Keratinocyte (primary cell): Measurements from ENCODE around the gene EIF2S2. TPM values are rescaled to one million over a fixed set of nuclear protein-coding genes. Genes with fewer than 3 reads are reported as not detected.

ENCODE experiments used
- DNase-seq: peaks from one replicate; pipeline ENCODE4 v3.0.0-alpha.2; 2011; ENCODE audit warnings: low read depth, missing footprints, low spot score
- FAIRE-seq: peaks from 2 replicates; lab custom pipeline; 2011; peaks lifted over from hg19 to GRCh38; lab: Jason Lieb, UNC
- H2AFZ ChIP-seq: 2 replicates; pipeline ENCODE4 v1.6.0; 2012; ENCODE audit warnings: low read length, control low read depth, inconsistent platforms; ENCODE audit not compliant: control insufficient read depth
- H3K27ac ChIP-seq: 2 replicates; pipeline ENCODE4 v1.5.1; 2011; ENCODE audit warnings: low read length; ENCODE audit not compliant: control insufficient read depth, insufficient read depth
- H3K27me3 ChIP-seq: 3 replicates; pipeline ENCODE4 v1.6.0; 2011; ENCODE audit warnings: low read length; ENCODE audit not compliant: control insufficient read depth, insufficient read depth; ENCODE audit errors: extremely low read depth
- H3K36me3 ChIP-seq, 2 experiments: 2 replicates in 1 of 2; 3 replicates in 1 of 2; pipeline ENCODE4 v1.5.1; 2011; ENCODE audit warnings: low read length in 2 of 2, mild to moderate bottlenecking in 1 of 2; ENCODE audit not compliant: control insufficient read depth in 2 of 2, insufficient read depth in 2 of 2; ENCODE audit errors: extremely low read depth in 1 of 2
- H3K4me1 ChIP-seq: 3 replicates; pipeline ENCODE4 v1.5.1; 2011; ENCODE audit warnings: low read length; ENCODE audit not compliant: control insufficient read depth, insufficient read depth; ENCODE audit errors: extremely low read depth
- H3K4me2 ChIP-seq: 3 replicates; pipeline ENCODE4 v1.6.0; 2011; ENCODE audit warnings: low read depth, low read length; ENCODE audit not compliant: control insufficient read depth, insufficient read depth; ENCODE audit errors: extremely low read depth
- H3K4me3 ChIP-seq, 3 experiments: fragments of 200-600 bp in 1 of 3; sonication (generic) in 1 of 3; 2 replicates in 2 of 3; 3 replicates in 1 of 3; pipeline ENCODE4 v1.5.1; 2011 to 2016; ENCODE audit warnings: low read length in 3 of 3, mild to moderate bottlenecking in 3 of 3, control low read depth in 2 of 3, inconsistent platforms in 1 of 3, low read depth in 1 of 3, mixed read lengths in 1 of 3, mixed run types in 1 of 3, moderate library complexity in 1 of 3; ENCODE audit not compliant: control insufficient read depth in 2 of 3, insufficient read depth in 2 of 3; ENCODE audit errors: extremely low read depth in 1 of 3
- H3K79me2 ChIP-seq: 2 replicates; pipeline ENCODE4 v1.6.0; 2012; ENCODE audit warnings: low read length; ENCODE audit not compliant: control insufficient read depth, insufficient read depth
- H3K9ac ChIP-seq: 3 replicates; pipeline ENCODE4 v1.6.0; 2011; ENCODE audit warnings: low read length; ENCODE audit not compliant: control insufficient read depth, insufficient read depth; ENCODE audit errors: extremely low read depth
- H3K9me1 ChIP-seq: 3 replicates; pipeline ENCODE4 v1.6.0; 2011; ENCODE audit warnings: low read length; ENCODE audit not compliant: control insufficient read depth, insufficient read depth; ENCODE audit errors: extremely low read depth
- H3K9me3 ChIP-seq: 2 replicates; pipeline ENCODE4 v1.5.1; 2012; ENCODE audit warnings: low read depth, low read length; ENCODE audit not compliant: control insufficient read depth
- H4K20me1 ChIP-seq: 3 replicates; pipeline ENCODE4 v1.6.0; 2011; ENCODE audit warnings: low read length; ENCODE audit not compliant: control insufficient read depth, insufficient read depth; ENCODE audit errors: extremely low read depth
- CTCF ChIP-seq, 3 experiments: IDR thresholded peaks in 1 of 3; conservative IDR thresholded peaks in 1 of 3; optimal IDR thresholded peaks in 1 of 3; 2 replicates in 2 of 3; 3 replicates in 1 of 3; pipeline versions ENCODE3 to v1.5.1; 2011; ENCODE audit warnings: low read length in 3 of 3, mild to moderate bottlenecking in 3 of 3, moderate library complexity in 2 of 3, control low read depth in 1 of 3, inconsistent platforms in 1 of 3; ENCODE audit not compliant: insufficient read depth in 2 of 3; ENCODE audit errors: extremely low read depth in 1 of 3
- EZH2 ChIP-seq: IDR thresholded peaks from one replicate; pipeline ENCODE4 v1.6.1; 2012; ENCODE audit warnings: inconsistent platforms, mild to moderate bottlenecking, low read length, moderate library complexity
- dilution Hi-C: fragments of 300-500 bp; cut with MboI; formaldehyde crosslinking; loops from one replicate; pipeline ENCODE4 v1.7.0; 2020; ENCODE audit warnings: low sequenced_read_pairs; ENCODE audit not compliant: extremely low pct_ligation_motif_present
- polyA plus RNA-seq, 5 experiments: library from polyadenylated mRNA; depleted of rRNA in 3 of 5; stranded (reverse) in 3 of 5; stranded (forward) in 1 of 5; unstranded in 1 of 5; fragments of >200 nt; gene quantifications; 1 replicate in 1 of 5; 2 replicates in 3 of 5; 3 replicates in 1 of 5; pipeline versions ENCODE4 v1.2.1 to v1.2.3, GENCODE V29; 2011 to 2012; ENCODE audit warnings: missing spikeins in 2 of 5, low read depth in 1 of 5, low replicate concordance in 1 of 5

EIF2S2 gene
- polyA plus RNA-seq, 1 donor (not counting 4 experiments of a cell fraction or from before 2014, with no cell fraction given) = 131 TPM

DNA sequence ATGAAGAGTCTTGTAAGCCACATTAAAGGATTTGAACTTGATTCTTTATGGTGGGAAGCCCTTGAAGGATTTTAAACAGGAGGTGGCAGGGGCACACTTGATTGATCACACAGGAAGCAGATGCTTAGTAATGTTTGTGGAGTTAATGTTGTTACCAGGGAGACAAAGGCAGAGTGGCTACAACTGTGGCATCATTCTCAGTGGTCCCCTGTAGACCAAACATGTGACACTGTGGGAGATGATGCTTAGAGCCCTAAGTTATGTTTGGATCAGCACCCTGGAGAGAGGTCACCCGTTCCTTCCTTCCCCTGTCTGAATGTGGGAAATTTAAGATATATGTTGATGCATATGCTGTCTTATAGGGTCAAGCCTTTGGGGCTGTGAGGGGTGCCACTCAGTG, 53.2 kb downstream of the EIF2S2 start:
- dilution Hi-C loops = loop anchor here (25.0 kb wide), 1 partner anchor 122 kb away; no protein-coding TSS in a partner anchor
- Histone ChIP-seq H3K4me2 (no peak overlapping the region), H3K36me3 (peaks cover 1 to 6% of the 10 kb centered on the region in 2 experiments), H4K20me1 (peaks cover 10% of the 10 kb centered on the region), H3K4me3 (no peak overlapping the region), H3K9ac (no peak overlapping the region), H3K79me2 (peaks cover 69% of the 10 kb centered on the region), H3K4me1 (peaks cover 26% of the 10 kb centered on the region), H3K27me3 (no peaks in the 10 kb centered on the region), H3K9me3 (no peaks in the 10 kb centered on the region), H3K27ac (no peak overlapping the region), H2AFZ (no peak overlapping the region), H3K9me1 (no peaks in the 10 kb centered on the region)
- FAIRE-seq (no peak), DNase-seq (no peak)
- TF ChIP-seq CTCF (optimal IDR thresholded peaks at IDR 0.05 in 1 of 3, IDR thresholded peaks at IDR 0.05 in 1 of 3, conservative IDR thresholded peaks at IDR 0.05 in 1 of 3; ENCODE audit: extremely low read depth in 1 of 3, insufficient read depth in 2 of 3, low read length in 3 of 3) = no peak
- no peak for TF ChIP-seq EZH2

- TF ChIP-seq CTCF (optimal IDR thresholded peaks at IDR 0.05 in 1 of 3, IDR thresholded peaks at IDR 0.05 in 1 of 3, conservative IDR thresholded peaks at IDR 0.05 in 1 of 3; ENCODE audit: extremely low read depth in 1 of 3, insufficient read depth in 2 of 3, low read length in 3 of 3) (no peak), EZH2 (no peak)
- H2AFZ ChIP-seq = no peak overlapping the region
- H3K4me3 ChIP-seq = no peak overlapping the region
- H3K4me2 ChIP-seq = no peak overlapping the region
- DNase-seq (no peak), FAIRE-seq (no peak)
- H3K79me2 ChIP-seq = peaks cover 92% of the 10 kb centered on the region
- H3K9me3 ChIP-seq = no peaks in the 10 kb centered on the region
- peaks cover 10% of the 10 kb centered on the region for H4K20me1 ChIP-seq
- dilution Hi-C loops = loop anchor here (25.0 kb wide), 1 partner anchor 118 kb away; no protein-coding TSS in a partner anchor
- peaks cover 3 to 6% of the 10 kb centered on the region in 2 experiments for H3K36me3 ChIP-seq
- H3K27ac ChIP-seq = no peak overlapping the region
- H3K27me3 ChIP-seq = no peaks in the 10 kb centered on the region
- H3K9me1 ChIP-seq = no peaks in the 10 kb centered on the region
- H3K9ac ChIP-seq = no peak overlapping the region
- H3K4me1 ChIP-seq = no peaks in the 10 kb centered on the region
Measured at GRCh38 chr20:34055290-34055689, 56.8 kb downstream of the EIF2S2 start.
